ENCODE data around the gene ADARB2.

GRCh38 chr10:1378473-1378872 lies 358.9 kb downstream of the ADARB2 start:
- TF ChIP-seq TAF1 (conservative IDR thresholded peaks at IDR 0.05) (no peak), CTCF (IDR thresholded peaks at IDR 0.05; ENCODE audit: low read depth, low read length, missing input control) (no peak), GABPA (IDR thresholded peaks at IDR 0.05 in 1 of 2, conservative IDR thresholded peaks at IDR 0.05 in 1 of 2) (no peak), ATF3 (IDR thresholded peaks at IDR 0.05) (no peak), YY1 (IDR thresholded peaks at IDR 0.05) (no peak)
